HCT116 (cell line): ENCODE measurements around the gene TMEM203. TPM values are rescaled to one million over a fixed set of nuclear protein-coding genes. Genes with fewer than 3 reads are reported as not detected.

Source experiments
- ATAC-seq: fragments of 200-7000 bp; cut with Tn5 transposase; 2 replicates; pipeline ENCODE4 v1.9.1; 2020; ENCODE audit warnings: mild to moderate bottlenecking, moderate library complexity
- BruUV-seq: library from RNA; stranded (reverse); fragments of 400-500 nt; replicated peaks from 2 replicates; lab custom pipeline; 2021; lab: Mats Ljungman, UMichigan
- CTCF ChIA-PET: fragments of 300-600 bp; sonication (Branson Sonifier 250); formaldehyde crosslinking; loops from one replicate; lab custom pipeline; 2021; ENCODE audit warnings: antibody characterized with exemption; lab: Charles Lee
- POLR2A ChIA-PET: fragments of 300-600, 350-600 bp; sonication (Branson Sonifier 250); formaldehyde crosslinking; loops from one replicate; lab custom pipeline; 2021; ENCODE audit warnings: antibody characterized with exemption; lab: Charles Lee
- RAD21 ChIA-PET, 2 experiments: fragments of 300-600 bp; sonication (Branson Sonifier 250); formaldehyde crosslinking; loops; one replicate each; lab custom pipeline; 2023; ENCODE audit warnings: low total read pairs in 2 of 2; ENCODE audit not compliant: uncharacterized antibody in 2 of 2, unreplicated experiment in 2 of 2, low non-redundant PET in 1 of 2; lab: Charles Lee
- DNase-seq: peaks from one replicate; pipeline ENCODE4 v3.0.0-alpha.2; 2010; ENCODE audit warnings: low read depth, low spot score
- H2AFZ ChIP-seq: fragments of 200-600 bp; shearing (Covaris generic), sonication (generic); 2 replicates; pipeline ENCODE4 v1.6.1; 2017; ENCODE audit warnings: low read depth, mixed run types, mixed read lengths, antibody characterized with exemption, low read length; ENCODE audit not compliant: poor library complexity, severe bottlenecking
- H3K27ac ChIP-seq: 2 replicates; pipeline ENCODE4 v1.5.1; 2012; ENCODE audit warnings: low read depth, low read length
- H3K27me3 ChIP-seq: fragments of 200-600 bp; sonication (generic); 2 replicates; pipeline ENCODE4 v1.6.1; 2016; ENCODE audit warnings: mixed run types, low read length, mixed read lengths; ENCODE audit not compliant: insufficient read depth
- H3K36me3 ChIP-seq, 2 experiments: fragments of 200-500 bp in 1 of 2; fragments of 200-600 bp in 1 of 2; sonication (Bioruptor generic) in 1 of 2; sonication (generic) in 1 of 2; 2 replicates each; pipeline versions ENCODE4 v1.5.1 to v1.6.1; 2014 to 2016; ENCODE audit warnings: low read length in 2 of 2, inconsistent platforms in 1 of 2, mixed read lengths in 1 of 2, mixed run types in 1 of 2; ENCODE audit not compliant: insufficient read depth in 2 of 2, control insufficient read depth in 1 of 2
- H3K4me1 ChIP-seq, 2 experiments: fragments of 200-600 bp in 1 of 2; sonication (generic) in 1 of 2; 2 replicates each; pipeline versions ENCODE4 v1.5.1 to v1.6.1; 2012 to 2017; ENCODE audit warnings: low read length in 2 of 2, inconsistent platforms in 1 of 2, mild to moderate bottlenecking in 1 of 2, mixed read lengths in 1 of 2, mixed run types in 1 of 2, moderate library complexity in 1 of 2; ENCODE audit not compliant: insufficient read depth in 2 of 2, control insufficient read depth in 1 of 2
- H3K4me2 ChIP-seq: fragments of 200-600 bp; sonication (generic); 2 replicates; pipeline ENCODE4 v1.6.1; 2017; ENCODE audit warnings: mixed run types, low read length, mixed read lengths
- H3K4me3 ChIP-seq, 2 experiments: fragments of 200-600 bp in 1 of 2; sonication (generic) in 1 of 2; replicated peaks in 1 of 2; 2 replicates each; pipeline ENCODE4 v1.5.1; 2011 to 2016; ENCODE audit warnings: low read length in 2 of 2, control low read depth in 1 of 2, low read depth in 1 of 2, mild to moderate bottlenecking in 1 of 2, mixed read lengths in 1 of 2, mixed run types in 1 of 2
- H3K79me2 ChIP-seq: fragments of 200-600 bp; sonication (generic); 2 replicates; pipeline ENCODE4 v1.6.1; 2017; ENCODE audit warnings: mild to moderate bottlenecking, mixed run types, low read length, moderate library complexity, mixed read lengths; ENCODE audit not compliant: insufficient read depth
- H3K9ac ChIP-seq: fragments of 200-600 bp; sonication (generic); 2 replicates; pipeline ENCODE4 v1.6.1; 2016; ENCODE audit warnings: low read length, mixed read lengths
- H3K9me2 ChIP-seq: fragments of 200-600 bp; sonication (generic), shearing (Covaris generic); 2 replicates; pipeline ENCODE4 v1.6.1; 2017; ENCODE audit warnings: mixed run types, mild to moderate bottlenecking, moderate library complexity; ENCODE audit not compliant: insufficient read depth
- H3K9me3 ChIP-seq, 2 experiments: fragments of 200-500 bp in 1 of 2; fragments of 200-600 bp in 1 of 2; sonication (Bioruptor generic) in 1 of 2; sonication (generic) in 1 of 2; 2 replicates each; pipeline ENCODE4 v1.6.1; 2014 to 2017; ENCODE audit warnings: low read length in 2 of 2, mixed read lengths in 2 of 2, inconsistent platforms in 1 of 2, low read depth in 1 of 2, mild to moderate bottlenecking in 1 of 2, mixed run types in 1 of 2, moderate library complexity in 1 of 2; ENCODE audit not compliant: control insufficient read depth in 1 of 2, insufficient read depth in 1 of 2
- H4K20me1 ChIP-seq: fragments of 200-600 bp; sonication (generic), shearing (Covaris generic); 2 replicates; pipeline ENCODE4 v1.6.1; 2017; ENCODE audit warnings: mixed run types, mild to moderate bottlenecking, moderate library complexity; ENCODE audit not compliant: insufficient read depth
- CEBPB ChIP-seq: IDR thresholded peaks from 2 replicates; pipeline ENCODE4 v1.6.1; 2012; ENCODE audit warnings: low read depth
- EGR1 ChIP-seq: IDR thresholded peaks from 2 replicates; pipeline ENCODE4 v1.6.1; 2012; ENCODE audit warnings: low read depth
- ELF1 ChIP-seq: IDR thresholded peaks from 2 replicates; pipeline ENCODE4 v1.6.1; 2012; ENCODE audit warnings: low read depth, borderline replicate concordance
- EZH2 ChIP-seq: fragments of 200-600 bp; sonication (generic); IDR thresholded peaks from 2 replicates; pipeline ENCODE4 v1.6.1; 2017; ENCODE audit warnings: antibody characterized with exemption, mixed run types
- EZH2phosphoT487 ChIP-seq: fragments of 200-600 bp; IDR thresholded peaks from 2 replicates; pipeline ENCODE4 v1.6.1; 2018; ENCODE audit warnings: antibody characterized with exemption, borderline replicate concordance
- JUND ChIP-seq: IDR thresholded peaks from 2 replicates; pipeline ENCODE4 v1.6.1; 2012
- POLR2AphosphoS5 ChIP-seq: IDR thresholded peaks from 2 replicates; pipeline ENCODE4 v1.6.1; 2011; ENCODE audit warnings: mild to moderate bottlenecking, low read depth, low read length, moderate library complexity
- SP1 ChIP-seq: IDR thresholded peaks from 2 replicates; pipeline ENCODE4 v1.6.1; 2012; ENCODE audit warnings: low read depth
- TCF7L2 ChIP-seq: IDR thresholded peaks from 2 replicates; pipeline ENCODE4 v1.7.0; 2011; ENCODE audit warnings: borderline replicate concordance, inconsistent platforms; ENCODE audit not compliant: insufficient read depth, insufficient read length; ENCODE audit errors: extremely low read depth
- ZNF274 ChIP-seq: fragments of 200-500 bp; sonication (Bioruptor generic); IDR thresholded peaks from 2 replicates; pipeline ENCODE4 v1.6.1; 2014; ENCODE audit warnings: mild to moderate bottlenecking, low read depth, low read length, inconsistent platforms
- intact Hi-C: fragments of 100-400 bp; cut with micrococcal nuclease; formaldehyde crosslinking; loops from 2 replicates; pipeline ENCODE4 v1.10.0; 2022
- total RNA-seq: library from RNA; stranded (reverse); gene quantifications from one replicate; pipeline ENCODE4 v1.2.1, GENCODE V29; 2021; ENCODE audit not compliant: unreplicated experiment
- TF ChIP-seq, protein P1 (sequence below): IDR thresholded peaks from 2 replicates; pipeline ENCODE4 v1.6.1; 2012

The TMEM203 gene
- total RNA-seq, 1 experiment from 2014 or later = 45.0 TPM

DNA sequence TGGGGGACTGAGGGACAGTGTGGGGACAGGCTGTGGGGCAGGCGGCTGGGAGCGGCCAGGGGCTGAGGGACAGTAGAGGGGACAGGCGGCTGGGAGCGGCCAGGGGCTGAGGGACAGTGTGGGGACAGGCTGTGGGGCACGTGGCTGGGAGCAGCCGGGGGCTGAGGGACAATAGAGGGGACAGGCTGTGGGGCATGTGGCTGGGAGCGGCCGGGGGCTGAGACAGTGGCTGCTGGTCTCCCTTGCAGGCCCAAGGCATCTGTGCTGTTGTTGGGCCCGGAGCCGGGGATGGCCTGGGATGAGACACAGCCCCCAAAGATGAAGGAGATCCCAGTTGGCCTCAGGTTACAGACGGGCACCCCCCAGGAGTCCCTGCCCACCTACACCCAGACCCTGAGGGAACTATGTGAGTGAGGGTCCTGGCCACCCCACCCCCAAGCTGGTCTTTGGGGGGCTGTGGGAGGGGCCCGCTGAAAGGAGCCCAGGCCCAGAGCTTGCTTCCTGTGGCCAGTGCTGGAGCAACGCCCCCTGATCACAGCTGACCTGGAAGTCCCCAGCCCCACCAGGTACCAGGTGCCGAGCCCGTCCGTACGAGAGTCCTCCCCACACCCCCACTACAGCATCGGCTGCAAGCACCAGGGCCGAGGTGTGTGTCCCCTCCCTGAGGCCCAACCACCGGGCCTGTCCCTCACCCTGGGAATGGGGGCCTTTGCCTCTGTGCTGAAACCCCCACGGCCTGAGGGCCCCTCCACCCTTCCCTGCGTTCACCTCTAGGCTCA lies 46.2 kb upstream of the TMEM203 start:
- Histone ChIP-seq H3K79me2 (peaks cover 15% of the 10 kb centered on the region), H2AFZ (no peak overlapping the region), H3K4me2 (no peak overlapping the region), H3K9me2 (no peaks in the 10 kb centered on the region), H3K36me3 (peaks cover 0 to 8% of the 10 kb centered on the region in 2 experiments; a peak in 2 of 4 replicates), H4K20me1 (no peaks in the 10 kb centered on the region), H3K27ac (peak overlapping the region; percentile 29; the same call in 1 of the 2 replicates), H3K9me3 (no peaks in the 10 kb centered on the region), H3K4me3 (no peak overlapping the region), H3K9ac (no peak overlapping the region), H3K27me3 (no peaks in the 10 kb centered on the region), H3K4me1 (peaks cover 21 to 39% of the 10 kb centered on the region in 2 experiments)
- DNase-seq = no peak
- RAD21 ChIA-PET = no interaction called here
- no TSS peak for BruUV-seq
- ATAC-seq = no peak
- CTCF ChIA-PET = no interaction called here
- POLR2A ChIA-PET = interaction anchor here (0.9 to 5.9 kb wide), 2 partner anchors 9 to 11 kb away, joined by 3 to 39 read pairs; partner anchors contain the start of gene TUBB4B
- TF ChIP-seq ELF1 (no peak), POLR2AphosphoS5 (no peak), CEBPB (no peak), JUND (no peak), EGR1 (no peak), SP1 (no peak), EZH2phosphoT487 (no peak), TCF7L2 (no peak), EZH2 (no peak), ZNF274 (no peak)
- TF ChIP-seq, protein P1, sequence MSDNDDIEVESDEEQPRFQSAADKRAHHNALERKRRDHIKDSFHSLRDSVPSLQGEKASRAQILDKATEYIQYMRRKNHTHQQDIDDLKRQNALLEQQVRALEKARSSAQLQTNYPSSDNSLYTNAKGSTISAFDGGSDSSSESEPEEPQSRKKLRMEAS = no peak
- intact Hi-C loops = no loop called here
